Activated CD4-positive, alpha-beta T cell treated with anti-CD3 and anti-CD28 coated beads, Interleukin-2, amount 50 U/mL, for 24 hours (primary cell): Measurements from ENCODE around the gene NRG2.

ENCODE experiments used
- DNase-seq, 2 donors: peaks; one replicate each; pipeline ENCODE4 v3.0.0-alpha.2; 2020; ENCODE audit warnings: low read depth in 1 of 2, low spot score in 1 of 2

NRG2 gene

GRCh38 chr5:139816566-139816965, 226.5 kb downstream of the NRG2 start:
- no peak for DNase-seq

DNA sequence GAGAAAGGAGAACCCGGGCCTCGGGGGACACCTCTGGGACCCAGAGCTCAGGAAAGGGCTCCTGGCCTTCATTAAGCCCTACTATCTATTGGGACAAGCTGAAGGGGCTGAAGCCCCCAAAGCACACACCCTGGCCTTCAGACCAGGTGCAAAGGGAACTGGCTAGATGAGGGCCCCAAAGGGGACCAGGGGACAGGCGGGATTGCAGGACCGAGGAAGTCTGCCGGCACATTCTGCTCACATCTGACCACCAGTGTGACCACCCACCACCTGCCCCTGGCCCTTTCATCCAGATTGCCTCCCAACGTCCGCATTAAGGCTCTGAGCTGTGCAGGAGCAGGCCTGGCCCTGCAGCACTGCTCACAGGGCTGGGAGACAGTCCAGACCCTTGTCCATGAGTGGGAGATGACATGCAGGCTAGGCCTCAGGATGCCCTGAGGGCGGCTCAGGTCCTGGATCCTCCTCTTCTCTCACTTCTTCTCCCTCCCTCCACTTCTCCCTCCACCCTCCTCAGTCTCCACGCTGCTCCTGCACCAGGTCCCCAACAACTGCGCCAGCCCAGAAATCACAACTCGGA, 228.3 kb downstream of the NRG2 start:
- DNase-seq, result no peak

DNA sequence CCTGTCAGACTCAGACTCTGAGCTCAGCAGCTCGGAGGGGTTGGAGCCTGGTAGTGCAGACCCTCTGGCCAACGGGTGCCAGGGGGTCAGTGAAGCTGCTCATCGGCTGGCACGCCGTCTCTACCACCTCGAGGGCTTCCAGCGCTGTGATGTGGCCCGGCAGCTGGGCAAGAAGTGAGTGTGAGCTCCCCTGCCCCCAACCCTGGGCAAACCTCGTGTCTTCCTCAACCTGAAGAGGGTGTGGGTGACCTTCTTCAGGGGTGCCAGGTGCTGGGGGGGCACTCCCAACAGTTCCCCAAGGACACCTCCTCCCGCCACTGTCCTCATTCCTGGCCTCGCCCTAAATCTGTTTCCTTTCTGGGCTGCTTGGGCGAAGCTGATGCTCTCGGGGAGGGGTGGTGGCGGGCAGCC, 228.9 kb downstream of the NRG2 start:
- no peak for DNase-seq

DNA sequence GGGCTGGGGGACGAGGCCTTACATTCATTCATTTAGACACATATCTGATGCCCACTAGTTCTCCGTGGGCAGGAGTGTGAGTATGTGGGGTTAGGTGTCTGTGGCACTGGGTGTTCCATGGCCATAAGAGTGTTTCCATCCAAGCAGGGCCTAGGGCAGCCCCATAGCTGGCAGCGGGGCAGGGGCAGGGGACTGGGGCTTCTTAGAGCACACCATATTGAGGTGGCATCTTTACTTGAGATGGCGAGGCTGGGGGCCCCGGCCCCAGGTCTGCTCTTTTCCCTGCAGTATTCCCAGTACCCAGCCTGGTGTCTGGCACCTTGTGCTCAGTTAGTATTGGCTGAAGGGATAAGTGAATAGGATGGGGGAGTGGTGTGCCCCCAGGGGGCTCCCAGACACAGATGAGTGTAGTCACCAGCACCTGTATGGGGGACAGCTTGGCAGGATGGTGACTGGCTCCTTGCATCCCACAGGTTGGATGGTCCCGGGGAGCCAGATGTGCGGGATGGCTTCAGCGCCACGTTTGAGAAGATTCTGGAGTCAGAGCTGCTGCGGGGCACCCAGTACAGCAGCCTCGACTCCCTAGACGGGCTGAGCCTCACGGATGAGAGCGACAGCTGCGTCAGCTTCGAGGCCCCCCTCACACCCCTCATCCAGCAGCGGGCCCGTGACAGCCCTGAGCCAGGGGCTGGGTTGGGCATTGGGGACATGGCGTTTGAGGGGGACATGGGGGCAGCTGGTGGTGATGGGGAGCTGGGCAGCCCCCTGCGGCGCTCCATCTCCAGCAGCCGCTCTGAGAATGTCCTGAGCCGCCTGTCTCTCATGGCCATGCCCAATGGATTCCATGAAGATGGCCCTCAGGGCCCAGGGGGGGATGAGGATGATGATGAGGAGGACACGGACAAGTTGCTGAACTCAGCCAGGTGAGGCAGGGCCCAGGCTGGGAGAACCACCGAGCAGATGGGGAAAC, 230.0 kb downstream of the NRG2 start:
- no peak for DNase-seq

GRCh38 chr5:139812323-139812722, 230.8 kb downstream of the NRG2 start:
- DNase-seq, result no peak

DNA sequence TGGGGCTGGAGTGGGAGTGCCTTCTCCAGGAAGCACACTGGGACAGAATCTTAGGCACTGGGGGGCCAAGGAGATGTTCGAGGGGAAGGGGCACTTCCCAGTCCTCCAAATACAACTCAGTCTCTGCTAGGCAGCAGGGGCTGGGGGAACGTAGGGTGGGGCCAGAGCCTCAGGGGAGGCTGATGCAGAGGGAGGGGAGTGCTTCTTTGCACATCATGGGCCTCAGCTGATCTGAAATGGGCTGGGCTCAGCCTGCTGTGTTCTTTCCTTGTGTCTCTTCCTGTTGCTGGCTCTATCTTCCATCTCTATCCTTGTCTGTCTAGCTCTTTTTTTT, 231.9 kb downstream of the NRG2 start:
- no peak for DNase-seq

DNA sequence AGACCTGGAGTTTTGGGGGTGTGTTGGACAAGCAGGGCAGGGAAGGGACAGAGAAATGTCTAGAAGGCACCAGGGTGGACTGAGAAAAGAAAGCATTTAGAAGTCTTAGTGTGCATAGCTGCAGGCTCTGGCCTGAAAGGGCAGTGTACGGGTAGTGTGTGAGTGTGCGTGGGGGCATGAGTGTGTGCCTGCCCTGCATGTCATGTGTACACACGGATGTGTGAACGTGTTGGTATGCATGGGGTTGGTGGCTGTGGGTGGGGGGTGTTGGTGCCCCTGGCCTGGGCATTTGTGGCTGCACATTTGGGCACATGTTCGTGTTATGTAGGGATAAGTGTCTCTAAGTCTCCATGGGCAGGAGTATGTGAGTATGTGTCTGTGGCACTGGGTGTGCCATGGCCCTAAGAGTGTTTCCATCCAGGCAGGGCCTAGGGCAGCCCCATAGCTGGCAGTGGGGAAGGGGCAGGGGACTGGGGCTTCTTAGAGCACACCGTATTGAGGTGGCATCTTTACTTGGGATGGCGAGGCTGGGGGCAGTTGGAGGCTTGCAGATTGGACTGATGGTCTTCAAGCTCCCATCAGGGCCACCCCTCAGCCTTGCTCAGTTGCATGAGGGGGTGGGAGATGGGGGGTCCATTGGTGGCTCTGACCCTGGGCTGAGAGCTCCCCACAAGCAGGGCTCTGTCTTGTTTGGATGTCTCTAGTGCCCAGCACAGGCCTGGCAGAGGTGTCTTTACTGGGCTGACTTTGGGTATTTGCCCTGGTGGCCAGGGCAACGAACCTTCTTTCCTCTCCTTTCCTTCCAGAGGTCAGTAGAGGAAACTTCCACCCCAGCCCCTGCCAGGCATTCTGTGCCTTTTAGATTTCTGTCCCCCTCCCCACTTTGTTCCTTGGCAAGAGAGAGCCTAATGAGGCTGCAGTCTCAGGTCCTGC, 232.5 kb downstream of the NRG2 start:
- no peak for DNase-seq

- no peak for DNase-seq
Observed at GRCh38 chr5:139809331-139809810, 233.7 kb downstream of the NRG2 start.

GRCh38 chr5:139808481-139809330, 234.4 kb downstream of the NRG2 start:
- DNase-seq, result no peak

DNA sequence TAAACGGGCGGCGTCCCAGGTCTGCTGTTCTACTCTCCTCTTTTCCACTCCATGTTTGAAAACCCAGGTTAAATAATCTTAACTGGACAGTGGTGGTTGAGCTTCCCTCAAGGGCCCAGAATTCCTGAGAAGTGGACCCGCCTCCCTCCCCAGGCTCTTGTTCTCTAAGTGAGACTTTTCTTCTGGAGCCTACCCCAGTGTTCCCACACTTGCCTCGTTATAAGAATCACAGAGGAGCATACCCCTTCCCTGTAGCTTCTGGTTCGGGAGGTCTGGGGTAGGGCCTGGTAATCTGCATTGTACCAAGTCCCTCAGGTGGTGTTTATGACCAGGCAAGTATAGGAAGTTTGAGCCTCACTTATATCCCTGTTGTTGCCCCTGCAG, 235.5 kb downstream of the NRG2 start:
- DNase-seq, result no peak

GRCh38 chr5:139806726-139807646, 236.1 kb downstream of the NRG2 start:
- DNase-seq, result no peak

- no peak for DNase-seq
Observed at GRCh38 chr5:139806111-139806510, 237.0 kb downstream of the NRG2 start.

GRCh38 chr5:139805545-139805944, 237.6 kb downstream of the NRG2 start:
- no peak for DNase-seq

- no peak for DNase-seq
Observed at GRCh38 chr5:139804800-139805397, 238.2 kb downstream of the NRG2 start.

DNA sequence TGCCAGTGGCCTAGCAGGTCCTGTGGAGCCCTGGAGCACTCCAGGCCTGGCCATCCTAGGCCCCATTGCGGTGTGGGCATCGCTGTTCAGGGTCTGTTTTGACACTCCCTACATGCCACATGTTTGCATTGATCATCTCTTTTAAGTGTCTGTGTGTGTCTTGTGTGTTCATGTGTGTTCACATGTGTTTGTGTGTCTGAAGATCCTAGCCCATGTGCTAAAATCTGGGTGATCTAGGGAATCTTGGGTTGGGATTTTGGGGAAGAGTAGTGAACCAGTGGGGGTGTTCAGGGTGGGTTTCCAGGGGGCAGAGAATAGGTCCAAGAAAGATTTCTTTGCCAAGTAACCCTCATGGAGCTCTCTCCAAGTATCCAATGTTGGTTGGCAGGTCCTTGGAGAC, 239.1 kb downstream of the NRG2 start:
- DNase-seq, result no peak

DNA sequence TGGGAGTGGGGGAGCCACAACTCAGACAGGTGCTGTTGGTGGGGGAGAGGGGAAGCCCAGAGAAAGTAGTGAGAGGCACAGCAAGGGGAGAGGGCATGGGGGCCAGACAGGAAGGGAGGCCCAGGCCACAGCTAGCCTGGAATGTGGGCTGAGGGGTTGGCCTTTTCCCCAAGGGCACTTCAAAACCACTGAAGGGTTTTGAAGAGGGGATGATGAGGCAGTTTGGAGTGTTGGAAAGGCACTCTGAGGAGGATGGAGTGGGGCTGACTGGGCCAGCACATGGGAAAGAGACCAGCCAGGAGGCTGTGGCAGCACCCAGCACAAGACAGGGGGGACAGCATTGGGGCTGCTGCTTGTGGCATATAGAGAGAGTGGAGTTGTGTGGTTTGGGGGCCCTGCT, 243.7 kb downstream of the NRG2 start:
- no peak for DNase-seq

GRCh38 chr5:139798883-139799282, 244.2 kb downstream of the NRG2 start:
- no peak for DNase-seq

DNA sequence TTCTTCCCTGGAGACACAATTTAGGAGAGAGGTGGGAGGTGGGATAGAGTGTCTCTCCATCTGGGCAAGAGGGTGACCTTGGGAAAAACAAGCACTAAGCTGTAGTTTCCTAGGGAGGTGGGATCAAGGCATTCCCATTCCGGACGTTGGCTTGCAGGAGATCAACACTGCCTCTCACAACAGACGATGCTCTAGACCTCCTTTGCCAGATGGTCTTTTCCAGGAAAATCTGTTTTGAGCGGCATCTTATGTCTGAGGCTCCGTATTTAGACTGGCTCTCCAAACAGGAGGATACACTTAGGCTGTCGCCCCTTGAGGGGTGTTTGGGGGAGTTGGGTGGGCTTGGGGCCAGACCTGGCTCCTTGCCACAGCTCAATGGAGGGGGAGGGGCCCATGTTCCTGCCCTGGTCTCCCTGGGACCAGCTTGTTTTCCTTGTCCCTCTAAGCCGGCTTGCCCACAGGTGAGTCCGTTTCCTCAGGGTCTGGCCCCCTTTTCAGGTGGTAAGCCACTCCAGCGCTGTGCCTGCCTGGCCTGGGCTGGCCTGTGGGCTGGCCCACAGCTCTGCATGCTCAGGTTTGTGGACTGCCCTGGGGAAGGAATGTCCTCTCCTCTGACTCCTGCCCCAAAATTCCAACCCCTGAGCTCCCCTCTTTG, 245.1 kb downstream of the NRG2 start:
- no peak for DNase-seq

GRCh38 chr5:139797335-139797734, 245.8 kb downstream of the NRG2 start:
- no peak for DNase-seq
